KBM-7 (cell line): ENCODE measurements around the gene NRG2.

Experiments
- DNase-seq: peaks from one replicate; pipeline ENCODE4 v3.0.0-alpha.2; 2015
- in situ Hi-C: fragments of 300-500 bp; cut with MboI; formaldehyde crosslinking; loops from 2 replicates; pipeline ENCODE4 v1.14.3; 2020; ENCODE audit warnings: low sequenced_read_pairs, low pct_unique_long_range_greater_than_20kb, mixed read lengths

NRG2 gene

DNA sequence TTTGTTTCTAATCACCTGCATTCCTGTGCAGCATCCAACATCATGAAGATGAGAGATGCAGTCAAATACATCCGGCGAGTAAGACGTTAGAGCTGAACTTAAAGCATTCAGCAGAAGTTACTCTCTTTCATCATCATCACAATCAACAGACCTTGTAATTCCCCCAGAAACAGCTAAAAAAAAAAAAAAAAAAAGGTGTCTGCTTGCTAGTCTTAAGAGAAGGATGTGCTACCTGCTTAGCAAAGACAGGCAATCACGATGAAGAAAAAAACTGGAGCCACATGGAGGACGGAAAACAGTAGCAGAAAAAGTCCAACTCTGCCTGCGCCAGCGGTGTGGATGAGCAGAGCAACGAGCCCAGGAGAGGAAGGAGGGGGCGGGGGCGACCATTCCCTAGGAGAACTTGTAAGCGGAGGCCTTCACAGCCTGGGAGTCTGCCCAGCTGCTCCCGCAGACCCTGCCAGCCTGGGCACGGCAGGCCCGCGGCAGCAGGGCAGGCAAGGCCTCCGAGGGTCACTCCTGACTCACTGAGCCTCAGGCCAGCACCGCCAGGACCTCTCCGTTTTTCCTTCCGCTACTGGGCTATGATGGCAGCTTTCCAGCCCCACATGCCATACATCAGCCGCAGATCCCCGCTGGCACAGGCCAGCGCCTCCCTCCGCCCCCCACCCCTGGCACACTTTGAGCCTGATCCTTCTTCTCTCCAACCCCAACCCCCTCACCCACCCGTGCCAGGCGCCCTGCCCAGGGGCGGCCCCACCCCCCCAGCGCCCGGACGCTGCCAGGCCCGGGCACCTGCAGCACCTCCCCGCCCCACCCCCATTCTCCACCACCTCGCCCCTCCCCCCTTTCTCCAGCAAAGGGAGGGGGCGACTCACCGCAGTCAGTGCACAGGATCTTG is 1.4 kb downstream of the NRG2 start:
- in situ Hi-C loops: no loop called here
- DNase-seq: no peak

DNA sequence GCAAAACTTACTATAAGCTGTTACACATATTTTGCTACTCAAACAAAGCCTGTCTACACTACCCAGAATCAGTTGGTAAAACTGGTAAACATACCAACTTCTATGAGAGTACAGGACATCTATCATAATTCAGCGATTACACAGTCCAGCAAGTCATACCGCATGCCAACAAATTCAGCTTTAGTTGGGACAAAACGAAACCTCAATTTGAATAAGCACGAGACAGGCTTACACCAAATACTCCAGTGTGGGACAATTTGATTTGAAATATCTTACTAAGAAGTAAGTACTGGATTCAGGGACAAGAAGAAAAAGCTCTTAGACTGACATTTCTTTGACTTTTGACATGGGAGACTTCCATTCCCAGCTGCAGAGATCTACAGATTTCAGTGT is 2.0 kb downstream of the NRG2 start:
- DNase-seq: no peak
- in situ Hi-C loops: no loop called here

GRCh38 chr5:140040358-140040757 is 2.7 kb downstream of the NRG2 start:
- DNase-seq: no peak
- in situ Hi-C loops: no loop called here

- no peak for DNase-seq
- in situ Hi-C loops: no loop called here
Observed at GRCh38 chr5:140039561-140039960, 3.5 kb downstream of the NRG2 start.

- no peak for DNase-seq
- in situ Hi-C loops: no loop called here
Observed at GRCh38 chr5:140038373-140038957, 4.6 kb downstream of the NRG2 start.

GRCh38 chr5:140037012-140037411 is 6.1 kb downstream of the NRG2 start:
- in situ Hi-C loops: no loop called here
- DNase-seq: no peak

DNA sequence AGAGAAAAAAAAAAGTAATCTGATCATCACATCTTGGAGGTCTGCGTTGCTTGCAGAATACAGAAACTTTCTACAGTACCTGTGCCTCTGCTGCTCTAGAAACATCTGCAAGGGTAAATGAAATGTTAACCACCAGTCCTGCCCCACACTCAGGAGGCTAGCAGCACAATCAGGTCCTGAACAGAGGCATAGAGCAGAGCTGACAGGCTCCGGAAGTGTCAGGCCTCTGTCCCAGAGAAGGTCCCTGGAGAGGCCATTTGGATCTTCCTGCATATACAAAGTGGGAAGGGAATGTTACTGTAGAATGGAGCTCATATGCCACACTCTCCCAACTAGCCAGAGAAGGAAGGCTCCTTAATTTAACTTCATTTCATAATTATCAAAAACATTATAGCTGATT is 7.2 kb downstream of the NRG2 start:
- in situ Hi-C loops: no loop called here
- no peak for DNase-seq

DNA sequence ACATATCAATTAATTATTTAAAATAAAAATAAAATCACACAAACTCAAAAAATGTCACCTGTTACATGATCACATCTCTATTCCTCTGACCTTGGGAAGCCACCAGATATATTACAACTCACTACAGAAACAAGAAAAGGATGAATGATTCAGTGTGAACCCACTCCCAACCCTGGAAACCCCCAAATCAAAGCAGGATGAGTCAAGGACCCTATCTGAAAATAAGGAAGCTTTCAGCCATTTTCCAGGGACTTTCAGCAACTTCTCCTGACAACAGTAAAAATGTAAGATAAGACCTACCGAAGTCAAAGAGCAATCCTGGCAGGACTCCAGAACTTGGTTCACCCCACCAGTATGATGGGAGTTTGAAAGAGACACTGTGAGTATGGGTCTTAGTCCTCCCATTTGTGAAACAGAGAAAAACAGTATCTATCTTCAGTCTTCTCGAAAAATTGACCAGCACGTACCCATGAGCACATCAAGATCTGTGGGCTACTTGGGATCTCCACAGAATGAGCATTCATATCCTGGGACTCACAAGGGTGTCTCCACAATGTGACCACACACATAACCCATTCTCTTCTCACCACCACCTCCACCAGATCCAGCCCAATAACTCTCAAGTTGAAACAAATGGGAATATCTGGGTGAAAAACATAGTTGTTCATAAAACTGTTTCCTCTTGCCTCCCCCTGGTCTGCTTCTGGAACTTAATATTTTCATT is 9.9 kb downstream of the NRG2 start:
- in situ Hi-C loops: no loop called here
- no peak for DNase-seq

DNA sequence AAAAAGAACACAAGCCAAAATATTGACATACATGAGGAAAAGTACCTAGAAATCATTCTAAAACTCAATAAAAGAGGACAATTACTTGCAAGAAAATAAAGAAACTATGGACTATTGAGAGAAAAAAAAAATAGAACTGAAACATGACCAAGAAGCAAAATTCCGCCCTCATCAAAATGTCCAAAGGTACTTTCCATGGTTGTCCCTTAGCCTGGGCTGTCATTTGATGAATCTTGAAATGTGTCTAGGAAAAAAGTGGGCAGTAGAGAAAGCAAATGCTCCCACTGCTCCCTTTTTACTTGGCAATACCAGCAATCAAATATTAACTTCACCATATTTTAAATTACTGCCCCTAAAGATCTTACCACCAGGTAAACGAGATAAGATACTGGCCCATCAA is 10.8 kb downstream of the NRG2 start:
- DNase-seq: no peak
- in situ Hi-C loops: no loop called here

DNA sequence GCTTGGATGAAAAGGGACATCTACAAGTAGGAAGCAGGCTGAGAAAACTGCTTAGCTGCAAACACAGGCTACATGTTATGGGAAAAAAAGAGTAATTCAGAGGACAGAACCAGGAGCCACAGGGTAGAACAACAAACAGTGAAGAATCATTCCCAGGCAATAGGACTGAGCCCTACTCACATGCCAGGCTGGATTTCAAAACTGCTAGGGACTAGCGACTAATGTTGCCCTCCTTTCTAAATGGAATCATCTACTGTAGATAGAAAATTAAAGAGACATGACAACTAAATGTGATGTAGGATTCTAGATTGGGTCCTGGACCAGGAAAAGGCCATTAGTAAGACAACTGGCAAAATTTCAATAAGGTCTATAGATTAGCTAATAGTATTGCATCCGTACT is 15.3 kb downstream of the NRG2 start:
- DNase-seq: no peak
- in situ Hi-C loops: no loop called here

GRCh38 chr5:140025736-140026135 is 17.4 kb downstream of the NRG2 start:
- DNase-seq: no peak
- in situ Hi-C loops: no loop called here

DNA sequence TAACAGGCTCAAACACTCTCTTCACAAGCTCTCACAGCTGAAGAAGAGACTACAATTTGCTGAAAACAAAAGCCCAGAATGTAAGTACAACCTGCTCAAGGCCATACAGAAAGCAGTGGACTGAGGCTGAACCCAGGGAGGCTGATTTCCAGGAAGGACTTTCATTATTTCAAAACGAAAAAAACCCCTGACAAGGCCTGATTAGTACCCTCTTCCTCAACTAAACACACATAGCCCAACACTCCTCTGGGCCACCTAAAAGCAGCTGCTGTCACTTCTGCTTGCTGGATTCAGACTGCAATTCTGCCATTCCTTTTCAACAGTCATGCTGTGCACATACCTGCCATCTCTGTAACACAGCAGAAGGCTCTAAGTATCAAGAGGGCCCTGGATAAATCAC is 18.2 kb downstream of the NRG2 start:
- in situ Hi-C loops: no loop called here
- DNase-seq: no peak

GRCh38 chr5:140023611-140024191 is 19.4 kb downstream of the NRG2 start:
- DNase-seq: no peak
- in situ Hi-C loops: no loop called here

GRCh38 chr5:140020601-140021177 is 22.4 kb downstream of the NRG2 start:
- DNase-seq: no peak
- in situ Hi-C loops: no loop called here

- in situ Hi-C loops: no loop called here
- DNase-seq: no peak
Observed at GRCh38 chr5:140018920-140019644, 24.0 kb downstream of the NRG2 start.

GRCh38 chr5:140018517-140018916 is 24.6 kb downstream of the NRG2 start:
- no peak for DNase-seq
- in situ Hi-C loops: no loop called here

- DNase-seq: no peak
Observed at GRCh38 chr5:140018096-140018481, 25.0 kb downstream of the NRG2 start.

GRCh38 chr5:140017397-140018095 is 25.6 kb downstream of the NRG2 start:
- DNase-seq: no peak
- in situ Hi-C loops: no loop called here

More at GRCh38 chr5:140018096-140018481, 25.0 kb downstream of the NRG2 start:
- in situ Hi-C loops: no loop called here
